ENCODE measurements around the gene KPNB1. TPM values are rescaled to one million over a fixed set of nuclear protein-coding genes. Genes with fewer than 3 reads are reported as not detected.

Gene KPNB1
- total and polyA plus RNA-seq, 9 donors: 63.4 to 346 (median 236) TPM

DNA sequence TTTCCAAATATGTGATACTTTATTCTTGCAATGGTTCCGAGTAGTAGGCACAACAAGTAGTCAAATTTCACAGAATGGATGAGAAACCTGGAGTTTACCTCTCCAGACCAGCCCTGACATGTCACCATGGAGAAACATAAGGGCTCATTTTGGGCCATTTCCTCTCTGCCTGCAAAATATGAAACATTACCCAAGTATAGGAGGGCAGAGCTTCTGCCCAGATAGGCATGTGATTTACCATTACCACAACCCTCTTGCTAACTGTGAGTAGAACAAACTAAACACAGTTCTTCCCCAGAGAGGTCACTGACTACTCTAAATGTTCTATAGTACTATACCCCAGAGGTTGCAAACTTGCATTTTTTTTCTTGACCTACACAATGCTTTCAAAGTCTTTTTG is 15.7 kb upstream of the KPNB1 start:
- no peak overlapping the region for H3K4me3 ChIP-seq
- 94 to 96% (median 96%) methylated on average over 1 of the region's 1 CpG for WGBS, 3 donors
- H3K9me3 ChIP-seq: no peaks in the 10 kb centered on the region

DNA sequence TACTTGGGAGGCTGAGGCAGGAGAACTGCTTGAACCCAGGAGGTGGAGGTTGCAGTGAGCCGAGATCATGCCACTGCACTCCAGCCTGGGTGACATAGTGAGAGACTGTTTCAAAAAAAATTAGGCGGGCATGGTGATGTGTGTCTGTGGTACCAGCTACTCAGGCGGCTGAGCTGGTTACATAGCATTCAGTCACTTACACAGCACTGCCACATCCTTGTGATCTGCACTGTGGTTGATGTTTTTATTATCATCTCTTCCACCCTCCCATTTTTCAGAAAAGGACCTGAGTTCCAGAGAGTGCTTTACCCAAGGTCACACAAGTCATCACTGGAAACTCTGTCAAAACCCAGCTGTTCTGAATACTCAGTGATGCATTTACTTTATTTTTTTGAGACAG is 14.8 kb upstream of the KPNB1 start:
- DNase-seq: no peak
- Histone ChIP-seq H3K9me3 (no peaks in the 10 kb centered on the region), H3K27ac (no peak overlapping the region), H3K27me3 (no peaks in the 10 kb centered on the region), H3K4me3 (no peak overlapping the region), H3K4me1 (ENCODE audit: insufficient read depth) (no peaks in the 10 kb centered on the region), H3K36me3 (no peaks in the 10 kb centered on the region)
- WGBS, 3 donors: 96 to 98% (median 98%) methylated on average over 3 of the region's 3 CpGs
- TF ChIP-seq POLR2A (IDR thresholded peaks at IDR 0.05) (no peak), EP300 (IDR thresholded peaks at IDR 0.05) (no peak)
- TF ChIP-seq, protein P1, sequence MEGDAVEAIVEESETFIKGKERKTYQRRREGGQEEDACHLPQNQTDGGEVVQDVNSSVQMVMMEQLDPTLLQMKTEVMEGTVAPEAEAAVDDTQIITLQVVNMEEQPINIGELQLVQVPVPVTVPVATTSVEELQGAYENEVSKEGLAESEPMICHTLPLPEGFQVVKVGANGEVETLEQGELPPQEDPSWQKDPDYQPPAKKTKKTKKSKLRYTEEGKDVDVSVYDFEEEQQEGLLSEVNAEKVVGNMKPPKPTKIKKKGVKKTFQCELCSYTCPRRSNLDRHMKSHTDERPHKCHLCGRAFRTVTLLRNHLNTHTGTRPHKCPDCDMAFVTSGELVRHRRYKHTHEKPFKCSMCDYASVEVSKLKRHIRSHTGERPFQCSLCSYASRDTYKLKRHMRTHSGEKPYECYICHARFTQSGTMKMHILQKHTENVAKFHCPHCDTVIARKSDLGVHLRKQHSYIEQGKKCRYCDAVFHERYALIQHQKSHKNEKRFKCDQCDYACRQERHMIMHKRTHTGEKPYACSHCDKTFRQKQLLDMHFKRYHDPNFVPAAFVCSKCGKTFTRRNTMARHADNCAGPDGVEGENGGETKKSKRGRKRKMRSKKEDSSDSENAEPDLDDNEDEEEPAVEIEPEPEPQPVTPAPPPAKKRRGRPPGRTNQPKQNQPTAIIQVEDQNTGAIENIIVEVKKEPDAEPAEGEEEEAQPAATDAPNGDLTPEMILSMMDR (IDR thresholded peaks at IDR 0.05): no peak
- intact Hi-C loops (cut with DNase I): no loop called here

More for the DNA sequence above, 15.7 kb upstream of the KPNB1 start:
- no peaks in the 10 kb centered on the region for H3K36me3 ChIP-seq
- intact Hi-C loops (cut with DNase I): no loop called here
- H3K27ac ChIP-seq: no peak overlapping the region
- no peaks in the 10 kb centered on the region for H3K27me3 ChIP-seq
- no peak for TF ChIP-seq POLR2A (IDR thresholded peaks at IDR 0.05)
- TF ChIP-seq, protein P1 (IDR thresholded peaks at IDR 0.05): no peak
- no peak for TF ChIP-seq EP300 (IDR thresholded peaks at IDR 0.05)
- DNase-seq: no peak
- H3K4me1 ChIP-seq (ENCODE audit: insufficient read depth): no peaks in the 10 kb centered on the region

DNA sequence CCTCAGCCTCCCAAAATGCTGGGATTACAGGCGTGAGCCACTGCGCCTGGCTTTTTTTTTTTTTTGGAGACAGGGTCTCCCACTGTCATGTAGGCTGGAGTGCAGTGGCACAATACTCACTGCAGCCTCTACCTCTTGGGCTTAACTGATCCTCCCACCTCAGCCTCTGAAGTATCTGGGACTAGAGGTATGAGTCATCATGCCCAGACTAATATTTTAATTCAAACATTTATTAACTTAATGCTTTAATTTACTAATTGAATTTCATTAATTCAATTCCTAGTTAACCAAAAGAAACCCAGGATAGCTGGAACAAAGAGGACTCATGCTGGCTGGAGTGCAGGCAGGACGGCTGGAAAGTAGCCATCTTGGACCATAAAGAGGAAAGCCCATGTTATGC is 14.0 kb upstream of the KPNB1 start:
- Histone ChIP-seq H3K4me3 (no peak overlapping the region), H3K27ac (no peak overlapping the region), H3K9me3 (no peaks in the 10 kb centered on the region), H3K27me3 (no peaks in the 10 kb centered on the region), H3K4me1 (ENCODE audit: insufficient read depth) (no peaks in the 10 kb centered on the region), H3K36me3 (no peaks in the 10 kb centered on the region)
- no peak for TF ChIP-seq EP300 (IDR thresholded peaks at IDR 0.05)
- TF ChIP-seq, protein P1 (IDR thresholded peaks at IDR 0.05): no peak
- no peak for TF ChIP-seq POLR2A (IDR thresholded peaks at IDR 0.05)
- intact Hi-C loops (cut with DNase I): no loop called here
- 79 to 94% (median 93%) methylated on average over 3 of the region's 3 CpGs for WGBS, 3 donors
- no peak for DNase-seq

DNA sequence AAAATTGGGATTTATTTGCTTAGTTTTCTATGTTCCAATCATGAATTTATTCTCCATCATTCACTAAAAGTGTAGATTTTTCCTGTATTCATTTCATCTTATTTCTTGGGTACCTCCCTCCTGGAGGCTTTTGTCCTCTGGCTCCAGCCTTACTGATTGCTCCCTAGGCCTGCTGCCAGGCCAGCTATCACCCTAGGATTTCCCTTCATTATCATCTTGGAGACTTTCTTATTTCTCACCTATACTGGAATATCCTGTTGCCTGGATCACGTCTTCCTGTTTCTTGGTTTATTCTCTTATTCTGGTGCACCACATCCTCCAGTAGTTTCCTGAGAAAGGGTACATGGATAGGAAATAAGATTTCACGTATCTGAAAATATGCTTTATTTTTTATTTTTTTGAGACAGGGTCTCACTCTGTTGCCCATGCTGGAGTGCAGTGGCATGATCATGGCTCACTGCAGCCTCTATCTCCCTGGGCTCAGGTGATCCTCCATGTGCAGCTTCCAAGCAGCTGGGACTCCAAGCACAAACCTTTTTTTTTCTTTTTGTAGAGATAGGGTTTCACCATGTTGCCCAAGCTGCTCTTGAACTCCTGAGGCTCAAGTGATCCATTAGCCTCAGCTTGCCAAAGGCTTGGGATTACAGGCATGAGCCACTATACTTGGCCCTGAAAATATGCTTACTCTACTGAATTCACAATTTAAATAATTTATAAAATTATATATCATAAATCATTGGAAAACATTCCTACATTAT is 13.3 kb upstream of the KPNB1 start:
- DNase-seq: no peak
- intact Hi-C loops (cut with DNase I): no loop called here
- 81 to 84% (median 81%) methylated on average over 2 of the region's 2 CpGs for WGBS, 3 donors
- Histone ChIP-seq H3K9me3 (no peaks in the 10 kb centered on the region), H3K4me1 (ENCODE audit: insufficient read depth) (no peaks in the 10 kb centered on the region), H3K27ac (no peak overlapping the region), H3K4me3 (no peak overlapping the region), H3K27me3 (no peaks in the 10 kb centered on the region), H3K36me3 (no peaks in the 10 kb centered on the region)
- TF ChIP-seq, protein P1 (IDR thresholded peaks at IDR 0.05): no peak
- TF ChIP-seq EP300 (IDR thresholded peaks at IDR 0.05): no peak
- no peak for TF ChIP-seq POLR2A (IDR thresholded peaks at IDR 0.05)

Data from ovary (tissue), 9 donors.